Activated B cell treated with CpG ODN at 0.5 μM for 24 hours (primary cell): ENCODE results near the gene AGPS. TPM values are rescaled to one million over a fixed set of nuclear protein-coding genes. Genes with fewer than 3 reads are reported as not detected.
"Not testable (repeated sequence)": the region's sequence is repeated elsewhere in the genome, so short reads cannot be mapped to it uniquely, and the experiment has no call there.

Source experiments
- ATAC-seq: fragments of 200-7000 bp; cut with Tn5 transposase; one replicate; pipeline ENCODE4 v1.10.0; 2021; ENCODE audit warnings: low read depth, mild to moderate bottlenecking, moderate library complexity
- CTCF ChIA-PET: fragments of 350-600 bp; sonication (Branson Sonifier 250); formaldehyde crosslinking; loops from one replicate; lab custom pipeline; 2021; ENCODE audit warnings: antibody characterized with exemption; lab: Charles Lee
- POLR2A ChIA-PET: fragments of 350-600 bp; sonication (Branson Sonifier 250); formaldehyde crosslinking; loops from one replicate; lab custom pipeline; 2021; ENCODE audit warnings: antibody characterized with exemption; lab: Charles Lee
- DNase-seq: peaks from one replicate; pipeline ENCODE4 v3.0.0; 2022
- H3K27ac Mint-ChIP-seq: one replicate; pipeline ENCODE4 v1.8.0; 2020; ENCODE audit warnings: mixed read lengths
- H3K27me3 Mint-ChIP-seq: one replicate; pipeline ENCODE4 v1.8.0; 2021; ENCODE audit warnings: mixed read lengths
- H3K36me3 Mint-ChIP-seq: one replicate; pipeline ENCODE4 v1.8.0; 2021; ENCODE audit warnings: low read depth, mixed read lengths
- H3K4me1 Mint-ChIP-seq: one replicate; pipeline ENCODE4 v1.8.0; 2021; ENCODE audit warnings: mixed read lengths
- H3K4me3 Mint-ChIP-seq: one replicate; pipeline ENCODE4 v1.8.0; 2020; ENCODE audit warnings: mild to moderate bottlenecking, mixed read lengths
- H3K9me3 Mint-ChIP-seq: one replicate; pipeline ENCODE4 v1.8.0; 2020; ENCODE audit warnings: mixed read lengths
- CTCF ChIP-seq: fragments of 200-600 bp; IDR thresholded peaks from one replicate; pipeline ENCODE4 v1.8.0; 2022; ENCODE audit warnings: antibody characterized with exemption, mild to moderate bottlenecking
- intact Hi-C: fragments of 100-400 bp; cut with micrococcal nuclease; formaldehyde crosslinking; loops from one replicate; pipeline ENCODE4 v1.15.1; 2024
- total RNA-seq: library from RNA; stranded (reverse); gene quantifications from 2 replicates; pipeline ENCODE4 v1.2.3, GENCODE V29; 2022

The AGPS gene
- total RNA-seq, 1 donor from 2014 or later, result 29.9 TPM

- intact Hi-C loops, result no loop called here
- no peaks in the 10 kb centered on the region for H3K4me1 Mint-ChIP-seq
- POLR2A ChIA-PET, result no interaction called here
- CTCF ChIA-PET, result no interaction called here
- no peak overlapping the region for H3K27ac Mint-ChIP-seq
- no peak for ATAC-seq
- no peak overlapping the region for H3K4me3 Mint-ChIP-seq
- DNase-seq, result no peak
- no peaks in the 10 kb centered on the region for H3K36me3 Mint-ChIP-seq
- TF ChIP-seq CTCF, result no peak
- H3K9me3 Mint-ChIP-seq, result peaks cover 5% of the 10 kb centered on the region
- no peaks in the 10 kb centered on the region for H3K27me3 Mint-ChIP-seq
Observed at GRCh38 chr2:177363332-177363731, 29.2 kb upstream of the AGPS start.

- H3K27ac Mint-ChIP-seq, ATAC-seq, CTCF ChIA-PET, H3K4me3 Mint-ChIP-seq, H3K4me1 Mint-ChIP-seq, H3K36me3 Mint-ChIP-seq, intact Hi-C loops, H3K27me3 Mint-ChIP-seq, DNase-seq: not testable (repeated sequence)
- POLR2A ChIA-PET, result interaction anchor here (0.9 kb wide), 1 partner anchor 103 kb away, joined by 3 read pairs; no protein-coding TSS in a partner anchor
- H3K9me3 Mint-ChIP-seq, result peaks cover 18% of the 10 kb centered on the region
Observed at GRCh38 chr2:177365764-177366163, 26.8 kb upstream of the AGPS start.

GRCh38 chr2:177368023-177368422, 24.6 kb upstream of the AGPS start:
- CTCF ChIA-PET, H3K36me3 Mint-ChIP-seq: not testable (repeated sequence)
- peaks cover 30% of the 10 kb centered on the region for H3K9me3 Mint-ChIP-seq

GRCh38 chr2:177379354-177379753, 13.2 kb upstream of the AGPS start:
- Mint-ChIP-seq H3K36me3 (peaks cover 4% of the 10 kb centered on the region), H3K27me3 (no peaks in the 10 kb centered on the region), H3K4me1 (no peaks in the 10 kb centered on the region), H3K27ac (no peak overlapping the region), H3K9me3 (no peaks in the 10 kb centered on the region), H3K4me3 (no peak overlapping the region)
- ChIA-PET POLR2A (no interaction called here), CTCF (no interaction called here)
- ATAC-seq (no peak), DNase-seq (no peak)
- intact Hi-C loops, result no loop called here
- TF ChIP-seq CTCF, result no peak

More at GRCh38 chr2:177368023-177368422, 24.6 kb upstream of the AGPS start:
- H3K4me3 Mint-ChIP-seq, ATAC-seq, H3K27me3 Mint-ChIP-seq, intact Hi-C loops, POLR2A ChIA-PET, H3K4me1 Mint-ChIP-seq, H3K27ac Mint-ChIP-seq, DNase-seq: not testable (repeated sequence)

- no peaks in the 10 kb centered on the region for H3K9me3 Mint-ChIP-seq
- ChIA-PET CTCF (interaction anchor here (1.4 kb wide), 1 partner anchor 47 kb away, joined by 3 read pairs; no protein-coding TSS in a partner anchor), POLR2A (no interaction called here)
- H3K4me1 Mint-ChIP-seq, result no peaks in the 10 kb centered on the region
- no peak overlapping the region for H3K4me3 Mint-ChIP-seq
- intact Hi-C loops, result loop anchor here (5.0 kb wide), 1 partner anchor 33 kb away; no protein-coding TSS in a partner anchor
- H3K27me3 Mint-ChIP-seq, result no peaks in the 10 kb centered on the region
- no peak overlapping the region for H3K27ac Mint-ChIP-seq
- ATAC-seq (no peak), DNase-seq (no peak)
- TF ChIP-seq CTCF, result no peak
- peaks cover 4% of the 10 kb centered on the region for H3K36me3 Mint-ChIP-seq
Observed at GRCh38 chr2:177380181-177380580, 12.4 kb upstream of the AGPS start.

- Mint-ChIP-seq H3K4me3 (no peak overlapping the region), H3K27ac (no peak overlapping the region), H3K4me1 (no peaks in the 10 kb centered on the region), H3K27me3 (no peaks in the 10 kb centered on the region), H3K9me3 (no peaks in the 10 kb centered on the region), H3K36me3 (peaks cover 4% of the 10 kb centered on the region)
- DNase-seq, result no peak
- ChIA-PET CTCF (interaction anchor here (1.1 kb wide), 1 partner anchor 49 kb away, joined by 3 read pairs; no protein-coding TSS in a partner anchor), POLR2A (no interaction called here)
- TF ChIP-seq CTCF, result no peak
- ATAC-seq, result no peak
- intact Hi-C loops, result loop anchor here (5.0 kb wide), 1 partner anchor 37 kb away; no protein-coding TSS in a partner anchor
Observed at GRCh38 chr2:177383935-177384334, 8.6 kb upstream of the AGPS start.
